ENCODE measurements around the gene IMPG2.

IMPG2 gene

GRCh38 chr3:101273156-101273555 lies 47.2 kb downstream of the IMPG2 start:
- no peak for DNase-seq

DNA sequence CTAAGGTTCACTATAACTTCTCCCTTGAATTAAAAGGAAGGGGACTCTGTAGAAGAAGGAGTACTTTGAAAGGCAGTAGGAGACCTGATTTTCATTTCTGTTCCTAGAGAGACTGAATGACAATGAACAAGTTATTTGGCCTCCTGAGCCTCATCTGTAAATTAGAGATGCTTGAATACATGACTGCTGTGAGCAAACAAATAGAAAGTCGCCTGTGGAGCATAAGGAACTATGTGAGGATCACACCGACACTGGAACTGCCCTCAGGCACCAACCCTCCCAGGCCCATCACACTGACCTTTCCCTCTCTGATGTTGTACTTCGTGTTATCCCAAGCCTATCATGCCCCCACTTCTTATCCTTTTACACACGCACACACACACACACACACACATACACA lies 48.6 kb downstream of the IMPG2 start:
- DNase-seq: no peak

GRCh38 chr3:101270149-101270548 lies 50.2 kb downstream of the IMPG2 start:
- DNase-seq: no peak

DNA sequence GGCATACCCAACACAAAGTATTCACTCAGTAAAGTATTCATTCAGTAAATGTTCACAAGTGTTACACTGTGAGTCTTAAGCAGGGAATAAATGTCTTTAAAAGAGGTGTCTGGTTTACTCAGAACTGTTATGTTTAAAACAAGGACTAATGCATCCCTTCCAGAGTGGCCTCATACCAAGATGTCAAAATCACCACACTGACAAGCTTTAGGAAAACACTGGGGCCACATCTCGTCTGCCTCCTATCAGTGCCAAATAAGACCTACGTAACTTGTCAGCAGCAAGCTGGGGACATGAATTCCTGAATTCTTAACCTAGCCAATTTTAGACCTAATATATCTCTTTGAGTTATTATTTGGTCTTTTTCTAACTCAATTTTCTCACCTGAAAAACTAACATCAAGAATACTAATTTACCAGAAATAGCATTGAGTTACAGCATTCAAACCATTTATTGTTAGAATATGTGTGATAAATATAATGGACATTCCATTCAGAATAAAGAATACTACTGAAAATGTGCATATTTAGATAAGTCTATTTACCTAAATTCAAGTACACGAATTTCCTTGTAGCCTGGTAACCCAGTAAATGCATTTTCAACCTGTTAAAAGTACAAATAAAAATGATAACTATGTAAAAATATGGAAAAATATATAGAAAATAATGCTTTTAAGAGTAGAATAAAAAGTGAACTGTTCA lies 51.3 kb downstream of the IMPG2 start:
- no peak for DNase-seq

DNA sequence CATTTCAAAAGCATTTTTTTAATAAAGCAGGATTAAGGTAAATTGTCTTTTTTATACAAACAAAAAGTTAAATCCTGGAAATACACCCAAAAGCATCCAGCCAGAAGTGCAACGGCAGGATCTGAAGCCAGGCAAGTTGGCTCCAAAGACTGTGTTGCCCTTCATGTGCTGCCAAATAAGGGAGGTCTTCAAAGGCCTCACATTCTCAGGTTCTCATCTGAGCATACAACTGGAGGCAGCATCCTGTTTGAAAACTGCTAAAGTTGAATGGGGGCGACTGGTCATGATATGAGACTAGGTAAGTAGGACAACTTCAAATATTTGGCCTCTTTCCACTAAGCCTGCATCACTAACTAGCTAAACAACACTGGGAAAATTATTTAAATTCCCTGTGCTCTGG lies 52.2 kb downstream of the IMPG2 start:
- no peak for DNase-seq

DNA sequence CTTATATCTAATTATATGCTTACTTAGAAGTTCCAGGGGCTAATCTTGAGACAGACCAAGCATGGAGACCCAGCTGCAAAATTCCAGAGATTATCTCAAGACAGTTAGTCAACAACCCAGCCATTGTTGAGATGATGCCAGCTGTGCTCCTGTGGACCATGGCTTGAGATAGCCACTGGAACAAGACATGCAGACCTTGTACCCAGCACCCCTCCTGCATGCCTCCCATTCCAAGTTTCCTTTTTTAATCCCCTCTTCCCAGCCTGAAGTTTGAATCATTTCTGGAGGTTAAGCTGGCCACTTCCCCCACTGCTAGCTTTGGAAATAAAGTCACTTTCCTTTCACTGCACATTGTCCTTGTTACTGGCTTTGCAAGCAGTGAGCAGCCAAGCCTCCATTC lies 53.8 kb downstream of the IMPG2 start:
- DNase-seq: no peak

DNA sequence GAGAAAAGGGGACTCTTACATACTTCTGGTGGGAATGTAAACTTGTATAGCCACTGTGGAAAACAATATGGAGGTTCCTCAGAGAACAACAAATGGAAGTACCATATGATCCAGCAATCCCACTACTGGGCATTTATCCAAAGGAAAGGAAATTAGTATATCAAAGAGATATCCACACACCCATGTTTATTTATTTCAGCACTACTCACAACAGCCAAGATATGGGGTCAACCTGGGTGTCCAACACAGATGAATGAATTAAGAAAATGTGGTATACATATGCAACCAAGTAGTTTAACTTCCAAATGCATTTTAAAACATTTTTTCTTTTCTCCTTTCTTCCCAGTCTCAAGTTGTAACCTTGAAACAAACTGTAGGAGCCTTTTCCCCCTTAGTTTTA lies 54.3 kb downstream of the IMPG2 start:
- DNase-seq: no peak

GRCh38 chr3:101262393-101263240 lies 57.8 kb downstream of the IMPG2 start:
- no peak for DNase-seq

- DNase-seq: no peak
Measured at GRCh38 chr3:101261506-101261905, 58.9 kb downstream of the IMPG2 start.

- no peak for DNase-seq
Measured at GRCh38 chr3:101259485-101260341, 60.7 kb downstream of the IMPG2 start.

- DNase-seq: no peak
Measured at GRCh38 chr3:101256511-101256910, 63.9 kb downstream of the IMPG2 start.

- DNase-seq: no peak
Measured at GRCh38 chr3:101255441-101255840, 64.9 kb downstream of the IMPG2 start.

DNA sequence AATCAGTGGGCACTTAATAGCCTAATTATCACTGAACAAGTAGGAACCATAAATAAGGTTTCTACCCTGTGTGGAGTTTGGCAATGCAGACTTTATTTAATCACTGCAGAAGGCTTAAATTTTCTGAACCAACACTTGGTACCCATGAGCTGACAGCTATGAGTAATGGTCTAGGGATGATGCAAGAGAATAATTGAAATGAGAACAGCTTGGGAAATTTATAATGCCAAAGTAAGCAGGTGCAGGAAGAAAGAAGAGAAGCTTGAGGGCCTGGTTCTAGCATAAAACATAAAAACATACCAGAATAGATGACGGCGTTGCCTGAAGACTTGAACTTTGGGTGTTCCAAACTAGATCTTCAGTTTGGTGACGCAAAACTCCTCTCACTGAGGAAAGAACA lies 67.0 kb downstream of the IMPG2 start:
- no peak for DNase-seq

GRCh38 chr3:101252945-101253344 lies 67.4 kb downstream of the IMPG2 start:
- DNase-seq: no peak

- DNase-seq: no peak
Measured at GRCh38 chr3:101252307-101252706, 68.1 kb downstream of the IMPG2 start.

DNA sequence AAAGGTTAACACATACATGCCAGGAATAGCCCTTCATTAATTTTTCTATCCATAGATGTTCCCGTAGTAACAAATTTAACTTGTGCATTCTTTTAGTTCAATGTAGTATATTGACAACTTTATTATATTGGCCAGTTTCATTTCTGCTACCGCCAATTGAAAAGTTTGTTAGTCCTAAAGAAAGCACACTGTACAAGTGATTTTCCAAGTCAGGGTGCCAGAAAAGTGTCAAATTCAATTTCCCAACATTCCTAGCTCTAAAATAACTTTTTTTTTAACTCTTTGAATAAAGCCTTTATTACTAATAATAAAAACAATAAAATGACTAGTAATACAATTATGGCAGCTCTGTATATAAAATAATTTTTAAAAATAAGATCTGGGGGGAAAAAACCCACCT lies 68.9 kb downstream of the IMPG2 start:
- no peak for DNase-seq

DNA sequence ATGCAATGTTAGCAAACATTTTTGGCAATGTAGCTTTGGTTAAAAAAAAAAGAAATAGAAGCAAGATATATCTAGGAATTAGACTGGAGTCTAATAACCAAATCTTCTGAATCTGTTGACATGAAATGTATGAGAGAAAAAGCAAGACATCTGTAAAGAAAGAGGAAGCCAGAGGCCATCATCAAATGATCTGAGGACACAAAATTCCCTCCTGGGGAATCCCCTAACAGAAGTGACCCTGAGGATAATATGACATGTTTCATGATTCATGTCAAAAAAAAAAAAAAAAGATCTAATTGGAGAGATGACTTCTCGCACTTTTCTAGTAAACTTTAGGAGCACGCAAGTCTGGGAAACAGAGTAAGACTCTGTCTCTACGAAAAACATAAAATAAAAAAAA lies 70.9 kb downstream of the IMPG2 start:
- DNase-seq: no peak

DNA sequence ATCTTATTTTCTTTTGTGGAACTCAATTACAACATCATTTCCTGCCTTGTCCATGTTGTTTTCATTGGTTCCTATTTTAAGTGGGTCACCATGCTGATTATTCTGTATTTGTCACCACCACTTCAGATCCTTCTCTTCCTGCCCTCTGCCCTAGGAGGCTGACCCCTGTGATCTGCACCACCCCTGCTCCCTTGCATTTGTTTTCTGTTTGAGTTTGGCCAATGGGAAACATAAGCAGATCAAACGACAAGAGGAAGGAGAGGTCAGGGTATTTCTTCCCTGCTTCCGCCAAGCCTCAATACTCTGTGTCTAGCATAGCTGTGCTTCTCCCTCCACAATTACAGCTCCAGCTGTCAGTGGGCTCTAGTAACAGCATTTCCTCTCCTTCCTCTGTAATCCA lies 71.6 kb downstream of the IMPG2 start:
- no peak for DNase-seq

DNA sequence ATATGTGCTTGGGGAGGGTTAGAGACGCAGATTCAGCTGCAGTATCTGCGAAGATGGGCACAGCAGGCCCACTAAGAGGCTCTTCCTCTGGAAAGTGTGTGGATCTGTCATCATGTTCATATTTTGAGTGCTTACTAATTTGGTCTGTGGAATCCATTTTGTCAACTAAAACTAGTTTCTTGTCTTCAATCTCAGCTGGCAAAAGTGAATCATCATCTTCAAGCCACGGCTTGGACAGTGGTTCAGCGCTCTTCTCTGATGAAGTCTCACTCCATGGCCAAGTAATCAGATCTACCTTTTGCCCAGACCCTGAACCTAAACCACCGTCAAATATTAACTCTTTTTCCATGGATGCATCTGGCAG lies 76.2 kb downstream of the IMPG2 start:
- no peak for DNase-seq

DNA sequence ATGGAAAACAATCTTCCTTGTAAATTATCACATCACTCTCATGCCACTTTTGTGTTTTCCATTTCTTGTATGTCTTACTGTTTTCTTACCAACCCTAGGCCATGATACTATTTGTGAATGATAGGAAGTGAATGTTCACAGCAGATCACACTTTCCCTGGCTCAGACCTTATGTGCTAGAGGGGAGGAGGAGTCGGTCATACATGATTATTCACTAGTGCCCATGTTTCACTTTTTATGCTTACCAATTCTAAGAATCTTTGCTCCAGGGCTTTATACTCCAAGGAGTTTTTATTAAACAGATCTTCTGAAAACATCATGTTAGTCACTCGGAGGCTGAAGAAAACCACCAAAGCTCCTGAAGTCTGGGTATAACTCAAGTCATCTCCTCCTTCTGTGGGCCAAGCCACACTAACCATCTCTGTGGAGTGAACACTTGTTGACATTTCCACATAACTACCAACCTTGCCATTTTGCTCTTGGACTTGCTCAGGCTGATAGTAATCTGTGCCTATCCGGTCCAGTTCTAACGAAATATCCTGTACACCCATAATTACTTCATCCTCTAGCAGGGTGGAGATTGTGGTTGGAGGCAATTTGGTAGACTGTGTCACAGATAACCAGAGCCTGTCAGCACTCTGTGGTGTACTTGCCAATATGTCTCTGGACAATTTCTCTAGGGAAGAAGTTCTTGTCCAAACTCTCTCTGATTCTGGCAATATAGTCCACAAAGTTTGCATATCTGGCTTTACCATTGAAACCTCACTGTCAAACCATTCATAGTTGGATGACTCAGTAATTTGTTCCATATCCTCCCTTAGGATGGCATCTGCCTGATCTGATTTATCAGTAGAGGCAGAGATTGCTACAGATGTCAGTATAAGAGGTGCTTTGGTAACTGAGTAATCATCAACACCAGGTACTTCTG lies 76.8 kb downstream of the IMPG2 start:
- no peak for DNase-seq

DNA sequence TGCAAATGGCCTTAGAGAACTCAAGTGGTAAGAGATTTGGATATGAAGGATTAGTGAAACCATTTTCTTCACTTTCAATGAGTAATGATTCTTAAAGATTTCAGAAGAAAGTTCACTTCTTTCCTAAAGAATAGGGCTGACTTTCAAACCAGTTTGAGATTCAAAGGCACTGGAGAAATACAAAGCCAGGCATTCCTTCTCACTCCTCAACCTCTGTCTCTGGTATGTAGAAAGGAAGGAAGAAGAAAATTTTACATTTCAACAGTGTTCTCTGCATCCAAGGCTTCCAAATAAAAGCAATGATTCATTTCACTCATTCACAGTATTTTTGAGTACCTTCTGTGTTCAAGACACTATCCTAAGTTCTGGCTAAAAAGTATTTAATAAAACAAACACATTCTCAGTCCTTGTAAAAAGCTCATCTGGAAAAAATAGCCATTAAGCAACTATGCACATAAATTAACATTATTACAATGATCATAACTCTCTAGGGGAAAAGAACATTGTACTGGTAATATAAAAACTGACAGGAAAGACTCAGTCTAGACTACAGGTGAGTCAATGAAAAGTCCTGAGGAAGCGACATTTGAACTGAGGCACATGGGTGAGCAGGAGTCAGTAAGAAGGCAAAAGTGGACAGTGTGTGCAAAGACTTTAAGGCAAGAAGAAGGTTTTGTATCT lies 79.5 kb downstream of the IMPG2 start:
- no peak for DNase-seq

DNA sequence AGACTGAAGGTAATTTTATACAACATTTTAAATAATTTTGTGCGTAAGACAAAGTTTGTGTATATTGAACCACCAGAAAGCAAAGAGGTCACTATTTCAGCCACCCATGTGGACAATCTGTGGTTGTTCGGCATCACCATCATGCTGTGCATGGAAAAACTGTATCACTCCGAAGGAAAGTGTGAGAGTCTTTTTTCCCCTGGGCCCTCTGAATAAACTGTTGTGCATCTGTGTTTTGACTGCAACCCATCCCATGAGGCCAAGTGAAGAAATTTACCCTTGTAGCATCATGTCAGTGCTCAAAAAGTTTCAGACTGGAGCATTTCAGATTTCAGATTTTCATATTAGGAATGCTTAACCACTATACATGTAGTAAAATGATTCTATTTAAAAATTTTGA lies 85.3 kb downstream of the IMPG2 start:
- DNase-seq: no peak

All from NCI-H2227 treated with DMSO at 0.1 percent for 48 hours (cell line).